A673 (cell line): ENCODE data around the gene FGF14.

ENCODE experiments used
- CTCF ChIP-seq: fragments of 300-800, 200-600 bp; sonication (generic); conservative IDR thresholded peaks from 2 replicates; pipeline ENCODE4 v1.5.1; 2017; ENCODE audit warnings: low read depth, mild to moderate bottlenecking, antibody characterized with exemption, low read length, moderate library complexity, mixed read lengths
- EZH2 ChIP-seq: fragments of 200-600 bp; sonication (generic); IDR thresholded peaks from 2 replicates; pipeline ENCODE4 v1.6.1; 2017; ENCODE audit warnings: borderline replicate concordance, low read depth, mild to moderate bottlenecking, mixed read lengths, antibody characterized with exemption, low read length; ENCODE audit not compliant: poor library complexity, severe bottlenecking

- no peak for TF ChIP-seq CTCF
- TF ChIP-seq EZH2: no peak
These were observed 20.8 kb upstream of the FGF14 start for GRCh38 chr13:102422690-102423089.
